ENCODE measurements around the gene MORF4L1. TPM values are rescaled to one million over a fixed set of nuclear protein-coding genes. Genes with fewer than 3 reads are reported as not detected.

Gene MORF4L1
- total RNA-seq, 1 donor from 2014 or later = 604 TPM

Small RNA genes lying within 50 kb of the gene (small RNA-seq; reads per million reads assigned to genes)
- not detected for gene RNU6-415P (ENCODE audit: low replicate concordance)

Other genes with a start within 250 kb of the MORF4L1 start
- gene CHRNB4, start 231.7 kb upstream of the MORF4L1 start, total RNA-seq = 1.1 TPM
- gene ADAMTS7, start 61.4 kb upstream of the MORF4L1 start, total RNA-seq = 16.3 TPM
- gene CTSH, start 72.2 kb downstream of the MORF4L1 start, total RNA-seq = 43.0 TPM
- gene RASGRF1, start 217.9 kb downstream of the MORF4L1 start, total RNA-seq = 0.31 TPM

Measured in tongue (tissue), 2 donors.